ENCODE measurements around the gene CCDC85A. TPM values are rescaled to one million over a fixed set of nuclear protein-coding genes. Genes with fewer than 3 reads are reported as not detected.

The CCDC85A gene
- polyA plus RNA-seq, 1 donor: 1.2 TPM

DNA sequence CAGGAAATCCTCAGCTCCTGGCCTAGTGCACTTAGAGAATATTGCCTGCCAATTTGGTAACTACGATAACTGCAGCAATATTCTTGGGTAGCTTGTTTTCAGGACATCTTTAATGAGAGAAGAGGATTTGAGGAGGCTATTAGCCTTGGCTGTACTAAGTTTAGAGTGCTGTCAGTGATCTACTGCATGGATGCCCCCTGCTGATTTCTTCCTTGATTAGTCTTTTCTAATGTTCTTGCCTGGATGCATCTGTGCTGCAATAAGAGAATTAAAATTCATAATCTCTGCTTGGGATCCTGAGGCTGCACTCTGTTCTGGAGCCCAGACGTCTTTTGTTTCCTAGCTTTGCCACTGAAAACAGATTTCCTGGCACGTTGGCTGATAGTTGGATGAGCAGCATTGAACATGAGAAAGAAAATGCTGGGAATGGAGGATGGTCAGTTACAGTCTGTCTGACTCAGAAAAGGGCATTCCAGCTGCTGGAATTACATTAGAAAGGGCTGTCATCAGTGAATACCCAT lies 115.4 kb downstream of the CCDC85A start:
- no peak for DNase-seq

DNA sequence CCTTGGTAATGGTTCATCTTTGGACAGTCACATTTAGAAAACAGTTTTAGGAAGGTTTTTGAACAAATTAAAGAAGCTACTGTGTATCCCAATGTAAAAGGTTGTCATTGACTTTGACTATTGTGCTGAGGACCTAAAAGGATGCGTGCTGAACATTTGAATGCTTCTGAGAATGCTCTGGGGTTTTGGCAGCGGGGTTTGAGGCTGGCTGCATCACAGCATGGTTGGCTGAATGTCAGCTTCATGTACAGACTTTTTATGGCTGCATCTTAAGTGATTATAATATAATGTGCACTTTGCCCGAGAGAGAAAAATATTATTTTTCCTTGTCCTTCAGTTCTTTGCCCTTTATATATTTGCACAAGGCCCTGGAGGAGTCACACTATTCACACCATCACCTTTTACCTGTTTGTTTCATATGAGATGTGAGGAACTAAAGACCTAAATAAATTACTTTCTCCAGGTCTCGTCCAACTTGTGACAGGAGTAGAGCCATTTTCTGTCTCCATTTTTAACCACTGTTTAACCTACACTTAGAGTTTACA lies 125.9 kb downstream of the CCDC85A start:
- no peak for DNase-seq

DNA sequence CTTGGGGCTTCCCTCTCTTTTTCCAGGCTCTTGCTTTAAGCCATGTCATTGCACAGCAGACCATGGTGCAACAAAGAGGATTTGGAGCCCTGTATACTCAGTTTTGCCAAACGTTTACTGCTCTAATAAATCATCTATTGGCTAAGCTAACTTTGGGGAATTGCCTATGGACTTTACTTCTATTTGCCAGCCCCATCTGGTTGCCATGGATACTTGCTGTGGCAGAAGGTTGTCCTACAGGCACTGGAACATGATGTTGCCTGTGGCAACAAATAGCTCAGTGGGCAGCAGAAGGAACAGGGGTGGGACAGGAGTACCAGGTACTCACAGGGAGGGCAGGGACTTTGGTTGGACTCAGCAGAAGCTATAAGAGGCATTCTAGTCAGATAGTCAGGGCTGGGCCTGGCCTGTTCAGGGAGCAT lies 129.7 kb downstream of the CCDC85A start:
- DNase-seq: no peak

- DNase-seq: no peak
Observed at GRCh38 chr2:56314371-56314770, 130.6 kb downstream of the CCDC85A start.

DNA sequence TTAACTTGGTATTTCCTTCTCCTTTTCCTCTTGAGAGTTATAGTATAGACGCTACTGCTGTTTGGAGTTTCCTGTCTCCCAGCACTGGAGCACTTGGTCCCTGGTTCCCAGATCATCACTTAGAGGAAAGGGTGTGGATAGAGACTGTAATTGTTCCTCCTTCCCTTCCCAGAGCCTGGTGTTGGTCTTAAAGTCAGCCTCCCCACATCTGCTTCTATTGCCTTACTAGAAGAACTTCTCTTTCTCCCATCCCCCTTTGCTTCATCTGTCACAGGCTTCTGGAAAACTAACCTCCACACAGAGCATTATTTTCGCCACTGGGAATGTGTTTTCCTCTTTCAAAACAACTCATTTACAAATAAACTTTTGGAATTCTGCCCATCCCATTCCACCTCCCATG lies 131.0 kb downstream of the CCDC85A start:
- no peak for DNase-seq

- no peak for DNase-seq
Observed at GRCh38 chr2:56315376-56315775, 131.6 kb downstream of the CCDC85A start.

DNA sequence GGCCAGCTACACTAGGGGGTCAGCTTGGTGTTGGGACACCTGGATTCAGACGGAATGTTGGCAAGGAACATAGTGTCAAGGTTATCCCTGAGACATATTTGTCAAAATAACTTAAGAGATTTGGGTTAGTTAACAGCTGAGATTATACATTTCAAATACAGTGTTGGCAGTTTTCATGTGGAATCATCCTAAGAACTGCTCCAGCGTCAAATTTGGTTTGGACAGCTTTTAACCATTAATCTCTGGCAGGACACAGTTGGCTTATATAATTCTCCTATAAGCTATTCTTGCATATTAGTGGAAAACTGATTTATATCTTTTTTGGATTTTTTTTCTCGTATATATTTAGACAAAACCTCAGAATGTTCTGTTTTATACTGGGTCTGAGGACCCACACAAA lies 132.2 kb downstream of the CCDC85A start:
- DNase-seq: no peak

GRCh38 chr2:56318147-56318546 lies 134.4 kb downstream of the CCDC85A start:
- no peak for DNase-seq

DNA sequence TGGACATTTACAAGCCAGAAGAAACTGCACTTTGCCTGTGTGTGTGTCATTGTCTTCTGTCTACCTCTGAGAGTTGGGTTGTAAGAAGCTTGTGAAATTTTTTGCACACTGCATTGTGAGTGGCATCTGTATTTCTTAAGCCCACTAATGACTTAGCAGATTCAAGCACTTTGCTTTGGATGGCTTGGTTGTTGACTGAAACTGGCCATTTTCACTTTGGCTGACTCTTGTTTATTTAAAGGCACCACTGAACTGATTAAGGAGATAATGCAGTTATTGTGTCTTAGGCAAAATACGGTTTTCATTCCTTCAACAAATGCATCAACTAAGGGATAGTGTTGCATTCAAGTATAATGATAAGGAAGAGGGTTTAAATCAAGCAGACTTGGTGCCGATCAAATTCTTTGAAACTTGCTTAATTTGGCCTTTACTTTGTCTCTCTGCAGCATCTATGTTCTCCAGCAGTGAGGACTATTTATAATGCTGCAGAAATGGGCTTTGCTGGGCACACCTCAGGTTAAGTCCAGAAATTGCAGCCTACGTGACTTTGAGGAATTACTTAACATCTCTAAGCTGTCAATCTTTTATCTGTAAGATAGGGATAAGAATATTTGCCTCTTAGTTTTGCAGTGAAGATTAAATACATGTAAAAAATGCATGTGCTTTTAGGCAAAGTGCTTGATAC lies 142.0 kb downstream of the CCDC85A start:
- DNase-seq: no peak

DNA sequence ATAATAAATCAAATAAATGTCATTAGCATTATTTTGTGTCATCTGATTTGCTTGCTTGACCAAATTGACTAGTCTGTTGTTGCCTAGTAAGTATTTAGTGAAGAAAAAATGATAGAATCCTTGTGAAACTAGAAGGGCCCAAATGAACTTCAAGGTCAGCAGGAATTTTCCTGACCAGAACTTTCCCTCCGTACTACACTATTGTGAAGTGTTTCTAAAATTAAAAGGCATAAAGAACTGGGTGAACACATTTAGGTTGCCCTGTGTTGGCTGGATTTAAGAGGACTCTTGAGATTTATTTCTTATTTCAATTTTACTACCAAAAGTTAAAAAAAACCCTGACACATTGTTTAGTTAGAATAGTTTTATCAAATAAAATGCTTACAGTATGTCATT lies 142.6 kb downstream of the CCDC85A start:
- no peak for DNase-seq

- DNase-seq: no peak
Observed at GRCh38 chr2:56331810-56332209, 148.0 kb downstream of the CCDC85A start.

- DNase-seq: no peak
Observed at GRCh38 chr2:56333812-56334485, 150.2 kb downstream of the CCDC85A start.

DNA sequence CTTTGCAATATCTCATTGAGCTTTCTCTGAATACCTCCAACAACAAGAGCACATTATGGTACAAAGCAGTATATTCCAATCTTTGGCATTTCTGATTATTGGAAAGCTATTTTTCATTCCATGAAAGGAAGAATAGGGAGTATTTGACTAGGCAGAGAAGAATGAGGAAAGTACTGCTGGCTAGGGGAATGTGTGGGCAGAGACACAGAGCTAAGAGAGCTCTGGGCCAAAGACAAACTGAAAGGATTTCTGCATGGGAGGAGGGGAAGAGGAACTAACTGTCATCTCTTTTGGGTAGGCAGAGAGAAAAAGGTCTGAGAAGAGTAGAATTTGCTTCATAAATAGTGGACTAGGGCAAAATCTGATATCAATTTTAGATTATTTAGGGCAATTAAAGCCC lies 150.8 kb downstream of the CCDC85A start:
- no peak for DNase-seq

DNA sequence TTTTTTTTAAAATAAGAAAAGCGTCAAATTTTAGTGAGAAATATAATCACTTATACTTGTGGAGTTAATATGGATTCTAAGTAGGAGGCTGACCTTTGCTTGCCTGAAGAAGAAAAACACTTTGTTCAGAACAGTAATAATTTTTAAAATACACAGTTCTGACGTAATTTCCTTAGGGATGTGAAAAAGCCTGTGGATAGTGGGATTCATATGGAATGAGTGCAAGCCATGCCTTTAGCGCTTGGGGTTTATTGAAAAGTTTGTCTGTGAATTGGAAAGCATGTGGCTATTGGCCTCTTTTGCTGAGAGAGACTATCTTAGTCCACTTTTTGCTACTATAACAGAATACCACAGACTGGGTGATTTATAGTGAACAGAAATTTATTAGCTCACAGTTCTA lies 151.3 kb downstream of the CCDC85A start:
- no peak for DNase-seq

DNA sequence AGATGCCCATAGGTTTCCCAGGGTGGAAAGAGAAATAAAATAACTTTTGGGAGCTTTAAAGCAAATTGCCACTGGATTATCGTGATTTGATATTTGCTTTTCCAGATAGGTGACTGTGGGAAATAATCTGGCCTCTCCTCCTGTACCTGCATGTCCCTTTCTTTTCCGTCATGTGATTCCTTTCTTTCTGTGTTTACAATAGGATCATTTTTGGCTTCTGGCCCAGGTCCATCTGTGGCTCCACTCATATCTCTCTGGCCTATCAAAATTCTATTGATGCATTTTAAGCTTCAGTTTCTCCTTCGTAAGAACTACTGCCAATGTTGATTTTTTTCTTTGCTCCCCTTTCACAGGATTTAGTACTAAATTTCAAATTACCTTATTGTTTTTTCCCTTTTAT lies 153.6 kb downstream of the CCDC85A start:
- DNase-seq: no peak

DNA sequence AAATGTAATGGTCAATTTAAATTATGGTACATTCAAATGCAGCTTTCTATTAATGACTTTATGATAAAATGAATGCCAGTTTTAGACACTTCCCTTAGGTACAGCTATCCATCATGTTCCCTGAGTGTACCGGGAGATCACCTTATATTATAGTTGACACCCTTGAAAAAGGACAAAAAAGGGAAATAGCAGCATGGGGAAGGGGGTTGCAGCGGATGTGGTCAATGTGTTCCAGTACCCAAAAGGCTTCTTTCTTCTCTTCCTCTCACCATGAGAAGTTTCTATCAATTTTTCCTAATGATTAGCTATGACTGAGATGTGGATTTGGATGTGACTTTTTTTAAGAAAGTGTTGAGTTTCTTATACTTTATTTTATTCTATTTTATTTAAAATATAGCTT lies 154.4 kb downstream of the CCDC85A start:
- DNase-seq: no peak

DNA sequence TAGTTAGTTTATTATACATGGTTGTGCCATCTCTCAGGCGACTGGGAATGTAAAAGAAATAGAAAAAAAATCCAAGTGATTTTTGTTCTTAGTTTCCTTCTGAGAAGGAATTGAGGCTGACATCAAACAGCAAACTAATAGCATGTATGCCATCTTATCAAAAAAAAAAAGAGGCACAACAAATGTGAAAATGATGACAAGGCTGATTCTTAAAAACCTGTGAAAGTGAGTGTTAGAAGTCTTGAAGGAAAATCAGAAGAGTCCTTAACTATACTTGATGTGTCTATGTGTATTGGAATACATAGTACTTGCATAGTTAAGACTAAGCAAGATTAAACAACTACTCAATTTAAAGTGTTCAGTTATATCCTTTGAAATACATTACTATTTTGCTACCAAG lies 161.0 kb downstream of the CCDC85A start:
- no peak for DNase-seq

GRCh38 chr2:56347881-56348280 lies 164.1 kb downstream of the CCDC85A start:
- no peak for DNase-seq

DNA sequence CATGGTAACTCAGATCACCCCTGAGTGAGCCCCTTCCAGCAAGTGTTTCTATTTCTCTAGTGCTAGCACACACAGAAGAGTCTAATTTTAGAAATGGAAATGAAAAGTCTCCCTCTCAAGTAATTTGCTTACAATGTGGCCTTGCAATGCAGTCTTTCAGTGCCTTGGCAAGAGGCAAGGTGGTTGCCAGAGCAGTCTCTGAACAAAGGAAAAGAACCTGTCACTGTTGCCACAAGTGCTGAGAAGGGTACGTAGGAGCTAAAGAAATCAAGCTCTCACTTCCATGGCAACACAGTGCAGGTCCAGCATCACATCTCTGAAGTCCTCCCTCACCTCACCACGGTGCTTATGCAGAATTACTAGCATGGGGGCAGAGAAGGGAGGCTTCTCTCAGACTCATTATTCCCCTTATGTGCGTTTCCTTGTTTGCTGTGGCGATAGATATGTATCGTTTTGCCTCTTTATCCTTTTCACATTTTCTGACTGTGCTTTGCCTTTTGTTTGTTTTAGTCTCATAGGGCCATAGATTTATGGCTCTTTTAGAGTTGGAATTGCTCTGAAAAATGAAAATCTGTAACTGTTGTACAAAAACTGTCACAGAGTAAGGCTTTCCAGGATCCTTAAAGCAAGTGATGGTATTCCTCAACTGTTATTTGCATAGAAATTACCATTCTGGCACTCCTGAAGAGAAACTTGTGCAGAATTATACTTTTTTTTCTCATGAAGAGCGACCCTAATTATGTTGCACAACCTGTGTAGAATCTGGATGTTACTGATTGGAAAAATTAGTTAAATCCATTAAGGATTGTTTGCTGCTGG lies 164.8 kb downstream of the CCDC85A start:
- no peak for DNase-seq

GRCh38 chr2:56357655-56358295 lies 174.0 kb downstream of the CCDC85A start:
- DNase-seq: no peak

GRCh38 chr2:56361844-56362243 lies 178.1 kb downstream of the CCDC85A start:
- no peak for DNase-seq

- DNase-seq: no peak
Observed at GRCh38 chr2:56364902-56365301, 181.1 kb downstream of the CCDC85A start.
